HCT116 (cell line): ENCODE data around the gene CNBD2.
"Not testable (repeated sequence)": the region's sequence is repeated elsewhere in the genome, so short reads cannot be mapped to it uniquely, and the experiment has no call there.

Experiments
- EGR1 ChIP-seq: IDR thresholded peaks from 2 replicates; pipeline ENCODE4 v1.6.1; 2012; ENCODE audit warnings: low read depth
- FOSL1 ChIP-seq: IDR thresholded peaks from 2 replicates; pipeline ENCODE4 v1.6.1; 2012; ENCODE audit warnings: low read depth
- POLR2A ChIP-seq: IDR thresholded peaks from 2 replicates; pipeline ENCODE4 v1.7.0; 2011; ENCODE audit warnings: borderline replicate concordance; ENCODE audit not compliant: insufficient read depth, insufficient read length; ENCODE audit errors: extremely low read depth
- POLR2AphosphoS5 ChIP-seq: IDR thresholded peaks from 2 replicates; pipeline ENCODE4 v1.6.1; 2011; ENCODE audit warnings: mild to moderate bottlenecking, low read depth, low read length, moderate library complexity
- SP1 ChIP-seq: IDR thresholded peaks from 2 replicates; pipeline ENCODE4 v1.6.1; 2012; ENCODE audit warnings: low read depth
- ZNF274 ChIP-seq: fragments of 200-500 bp; sonication (Bioruptor generic); IDR thresholded peaks from 2 replicates; pipeline ENCODE4 v1.6.1; 2014; ENCODE audit warnings: mild to moderate bottlenecking, low read depth, low read length, inconsistent platforms
- TF ChIP-seq, protein P1 (sequence below), 3 experiments: fragments of 200-600 bp in 1 of 3; sonication (generic) in 1 of 3; IDR thresholded peaks in 2 of 3; conservative IDR thresholded peaks in 1 of 3; 2 replicates each; pipeline ENCODE4 v1.5.1; 2012 to 2017; ENCODE audit warnings: low read depth in 2 of 3, low read length in 2 of 3, antibody characterized with exemption in 1 of 3, borderline replicate concordance in 1 of 3, control low read depth in 1 of 3, mild to moderate bottlenecking in 1 of 3, mixed read lengths in 1 of 3, mixed run types in 1 of 3, moderate library complexity in 1 of 3; ENCODE audit not compliant: insufficient read depth in 1 of 3

DNA sequence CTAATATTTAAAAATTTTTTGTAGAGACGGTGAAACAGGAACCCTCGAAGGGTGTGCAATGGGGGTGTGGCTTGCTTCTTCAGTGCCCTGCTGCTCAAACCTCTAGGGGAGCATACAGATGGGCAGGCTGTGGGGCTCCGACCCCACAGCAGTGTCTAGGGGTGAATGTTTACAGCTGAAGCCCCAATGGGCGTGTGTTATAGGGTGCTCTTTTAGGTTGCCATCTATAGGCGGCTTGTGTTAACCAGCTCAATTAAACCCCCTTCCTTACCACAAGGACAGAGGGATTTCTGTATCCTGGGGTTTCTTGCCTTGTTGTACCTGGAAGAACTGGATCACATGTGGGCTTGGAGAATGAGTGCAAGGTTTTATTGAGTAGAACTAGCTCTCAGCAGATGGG is 109.4 kb downstream of the CNBD2 start:
- TF ChIP-seq FOSL1, ZNF274, SP1, POLR2A, EGR1, POLR2AphosphoS5: not testable (repeated sequence)
- TF ChIP-seq, protein P1, sequence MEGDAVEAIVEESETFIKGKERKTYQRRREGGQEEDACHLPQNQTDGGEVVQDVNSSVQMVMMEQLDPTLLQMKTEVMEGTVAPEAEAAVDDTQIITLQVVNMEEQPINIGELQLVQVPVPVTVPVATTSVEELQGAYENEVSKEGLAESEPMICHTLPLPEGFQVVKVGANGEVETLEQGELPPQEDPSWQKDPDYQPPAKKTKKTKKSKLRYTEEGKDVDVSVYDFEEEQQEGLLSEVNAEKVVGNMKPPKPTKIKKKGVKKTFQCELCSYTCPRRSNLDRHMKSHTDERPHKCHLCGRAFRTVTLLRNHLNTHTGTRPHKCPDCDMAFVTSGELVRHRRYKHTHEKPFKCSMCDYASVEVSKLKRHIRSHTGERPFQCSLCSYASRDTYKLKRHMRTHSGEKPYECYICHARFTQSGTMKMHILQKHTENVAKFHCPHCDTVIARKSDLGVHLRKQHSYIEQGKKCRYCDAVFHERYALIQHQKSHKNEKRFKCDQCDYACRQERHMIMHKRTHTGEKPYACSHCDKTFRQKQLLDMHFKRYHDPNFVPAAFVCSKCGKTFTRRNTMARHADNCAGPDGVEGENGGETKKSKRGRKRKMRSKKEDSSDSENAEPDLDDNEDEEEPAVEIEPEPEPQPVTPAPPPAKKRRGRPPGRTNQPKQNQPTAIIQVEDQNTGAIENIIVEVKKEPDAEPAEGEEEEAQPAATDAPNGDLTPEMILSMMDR (IDR thresholded peaks at IDR 0.05 in 2 of 3, conservative IDR thresholded peaks at IDR 0.05 in 1 of 3; ENCODE audit: borderline replicate concordance in 1 of 3, insufficient read depth in 1 of 3, low read depth in 2 of 3, low read length in 2 of 3), result peak in 1 of 3 experiments; percentile 6; a peak in 1 of 6 replicates
